CD4-positive, alpha-beta T cell treated with Interleukin-12 subunit alpha and Interleukin-12 subunit beta, for 1 hour (primary cell): Measurements from ENCODE around the gene PPM1F.
A peak's percentile ranks its signal among the peaks of the same experiment; 100 is the strongest.
"Not testable (repeated sequence)": the region's sequence is repeated elsewhere in the genome, so short reads cannot be mapped to it uniquely, and the experiment has no call there.

ENCODE experiments used
- DNase-seq: peaks from one replicate; pipeline ENCODE4 v3.0.0-alpha.2; 2020

The PPM1F gene

GRCh38 chr22:21939935-21940334 lies 12.7 kb downstream of the PPM1F start:
- not testable (repeated sequence) for DNase-seq

DNA sequence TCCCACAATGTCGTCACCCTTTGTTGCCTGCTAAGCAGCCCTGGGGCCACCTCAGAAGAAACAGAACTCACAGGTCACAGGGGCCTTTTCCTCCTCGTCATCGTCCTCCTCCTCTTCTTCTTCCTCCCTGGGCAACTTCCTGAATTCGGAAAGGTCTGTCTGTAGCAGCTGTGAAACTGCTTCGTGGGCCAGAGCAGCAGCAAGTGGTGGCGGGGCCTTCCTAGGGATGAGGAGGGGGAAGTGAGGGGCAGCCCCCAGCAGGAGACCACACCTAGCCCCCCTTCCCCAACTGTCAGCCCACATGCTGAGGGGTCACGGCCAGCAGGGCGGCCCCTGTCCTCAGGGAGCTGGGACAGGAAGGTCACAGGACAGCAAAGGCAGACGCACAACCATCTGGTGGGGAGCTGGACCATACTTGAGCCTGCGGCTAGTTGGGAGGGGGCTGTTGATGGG lies 13.2 kb downstream of the PPM1F start:
- peak; percentile 16 for DNase-seq

GRCh38 chr22:21938906-21939305 lies 13.7 kb downstream of the PPM1F start:
- no peak for DNase-seq

DNA sequence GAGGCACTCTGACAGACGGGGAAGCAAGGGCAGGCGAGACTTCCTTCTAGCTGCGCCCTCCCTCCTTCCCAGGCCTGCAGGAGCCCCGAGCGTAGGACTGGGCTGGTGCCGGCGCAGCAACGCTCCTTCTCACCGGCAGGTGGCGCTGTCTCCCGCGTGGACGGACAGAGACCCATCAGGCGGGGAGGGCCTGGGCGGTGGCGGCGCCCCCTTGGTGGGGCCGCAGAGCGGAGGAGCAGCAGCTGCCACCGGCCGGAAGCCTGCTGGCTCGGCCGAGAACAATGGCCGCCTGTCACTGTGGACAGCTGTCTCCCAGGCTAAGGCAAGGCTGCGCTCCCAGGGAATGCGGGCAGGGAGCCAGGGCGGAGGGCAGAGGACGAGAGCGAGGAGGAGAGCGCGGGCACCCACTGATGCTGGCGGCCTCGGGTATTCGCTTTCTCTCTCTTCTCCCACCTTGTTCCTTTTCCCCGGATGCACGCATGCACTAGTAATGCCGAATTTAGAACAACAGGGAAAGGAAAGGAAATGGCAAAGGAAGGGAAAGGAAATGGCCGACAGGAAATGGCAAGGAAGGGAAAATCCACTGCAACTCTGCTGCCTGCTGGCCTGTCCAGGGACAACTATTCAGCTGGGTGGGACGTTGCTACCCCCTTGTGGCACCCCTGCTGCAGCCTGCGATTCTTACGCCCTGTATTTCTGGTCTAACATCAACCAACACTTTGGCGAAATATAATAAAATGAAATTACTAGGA lies 14.4 kb downstream of the PPM1F start:
- DNase-seq, result peak; percentile 91

DNA sequence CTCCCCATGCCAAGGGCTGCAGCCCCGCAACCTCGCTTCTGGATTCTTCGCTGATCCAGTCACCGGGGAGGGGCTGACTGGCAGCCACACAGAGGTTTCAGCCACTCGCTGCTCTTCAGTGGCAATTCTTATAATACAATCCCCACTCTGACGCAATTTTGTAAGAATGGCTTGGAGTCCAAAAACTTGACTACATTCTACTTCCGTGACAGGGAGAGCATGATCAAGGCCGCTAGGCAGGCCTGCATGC lies 14.9 kb downstream of the PPM1F start:
- no peak for DNase-seq

DNA sequence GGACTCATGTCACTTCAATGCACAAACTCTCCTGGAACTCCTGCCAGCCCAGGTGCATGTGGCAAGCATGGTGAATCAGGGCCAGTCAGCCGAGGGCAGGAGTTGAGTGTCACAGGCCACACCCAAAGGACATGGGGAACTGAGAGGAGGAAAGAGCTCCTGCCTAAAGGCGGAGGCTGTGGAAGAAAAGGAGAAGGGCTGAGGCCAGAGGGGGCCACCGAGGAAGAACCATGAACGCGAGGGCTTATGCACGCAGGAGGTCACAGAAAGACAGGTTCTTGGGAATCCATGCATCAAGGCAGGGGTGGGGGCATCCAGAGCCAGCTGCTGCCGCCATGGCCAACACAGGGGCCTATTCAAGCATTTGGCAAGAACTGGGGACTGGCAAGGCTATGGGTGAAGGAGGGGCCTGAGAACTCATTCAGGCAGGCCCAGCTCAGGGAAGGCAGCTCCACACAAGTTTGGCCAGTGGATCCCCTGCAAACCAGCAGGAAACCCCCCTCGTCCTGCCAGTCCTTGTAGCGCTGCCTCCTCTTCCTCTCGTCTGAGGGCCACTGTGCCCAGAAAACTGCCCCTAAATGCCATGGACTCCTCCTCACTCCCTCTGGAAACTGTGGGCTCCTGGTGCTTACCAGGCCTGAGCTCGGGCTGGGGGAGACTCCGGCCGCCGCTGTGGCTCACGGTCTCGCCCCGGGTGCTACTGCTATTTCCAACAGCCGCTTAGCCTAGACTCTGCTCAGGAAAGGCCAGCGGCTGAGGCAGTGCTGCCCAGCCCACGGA lies 15.4 kb downstream of the PPM1F start:
- peak; percentile 21 for DNase-seq

DNA sequence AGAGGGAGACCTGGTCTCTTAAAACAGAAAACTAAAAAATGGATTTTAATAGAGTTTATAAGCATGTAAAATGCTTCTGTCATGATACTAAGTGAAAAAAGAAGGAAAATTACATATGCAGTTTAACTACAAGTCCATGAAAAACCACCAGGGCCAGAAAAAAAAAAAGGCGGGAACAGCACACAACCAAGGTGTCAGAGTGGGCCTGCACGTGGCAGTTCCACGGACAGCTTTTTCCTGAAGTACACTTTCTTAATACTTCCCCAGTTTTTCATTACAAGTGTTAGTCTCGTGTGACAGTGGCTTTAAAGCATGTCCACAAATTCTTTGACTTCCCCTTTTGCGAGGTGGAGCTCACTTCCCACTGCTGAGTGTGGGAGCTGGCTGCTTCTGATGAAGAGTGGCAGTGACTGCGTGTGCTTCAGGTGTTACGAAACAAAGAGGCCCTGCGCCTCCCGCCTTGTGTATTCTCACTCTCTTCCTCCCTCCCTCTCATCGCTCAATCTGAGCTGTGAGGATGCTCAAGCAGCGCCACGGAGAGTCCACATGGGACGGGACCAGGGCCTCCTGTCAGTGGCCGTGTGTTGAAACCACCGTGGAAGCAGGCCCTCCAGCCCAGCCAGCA lies 16.4 kb downstream of the PPM1F start:
- peak; percentile 28 for DNase-seq

DNA sequence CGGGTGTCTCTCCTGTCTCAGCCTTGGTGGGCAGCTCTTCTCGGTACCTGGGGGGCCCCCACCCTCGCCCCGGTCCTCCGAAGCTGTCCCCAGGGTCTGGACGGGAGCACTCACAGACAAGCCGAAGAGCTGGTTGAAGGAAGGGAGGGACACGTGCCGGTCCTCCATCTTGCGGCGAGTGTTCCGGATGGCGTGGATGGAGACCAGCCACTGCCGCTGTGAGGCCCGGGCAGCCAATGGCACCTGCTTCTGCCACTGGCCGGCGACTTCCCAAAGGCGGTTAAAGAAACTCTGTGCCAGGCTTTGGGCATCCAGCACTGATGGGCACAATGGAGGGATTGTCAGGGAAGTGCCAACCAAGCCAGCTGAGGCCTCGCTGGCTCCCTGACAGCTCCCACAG lies 18.7 kb downstream of the PPM1F start:
- DNase-seq, result no peak

- DNase-seq, result no peak
Observed at GRCh38 chr22:21933413-21933812, 19.2 kb downstream of the PPM1F start.

GRCh38 chr22:21932347-21932746 lies 20.3 kb downstream of the PPM1F start:
- no peak for DNase-seq

DNA sequence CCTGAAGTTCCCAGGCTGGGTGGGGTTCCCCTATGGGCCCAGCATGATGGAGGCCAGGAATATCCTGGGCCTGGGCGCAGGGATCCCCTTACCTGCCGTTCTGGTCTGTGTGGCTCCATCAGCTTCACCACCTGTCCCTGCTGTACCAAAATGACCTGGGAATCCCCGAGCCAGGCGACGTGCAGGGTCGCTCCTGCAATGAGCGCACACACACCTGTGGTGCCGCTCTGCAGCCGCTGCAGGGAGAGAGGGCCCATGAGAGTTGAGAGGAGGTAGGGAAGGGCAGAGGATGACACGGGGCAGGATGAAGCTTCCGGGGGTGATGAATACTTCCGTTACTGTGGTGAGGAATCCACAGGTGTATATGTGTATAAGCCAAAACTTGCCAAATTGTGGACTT lies 21.6 kb downstream of the PPM1F start:
- DNase-seq, result no peak

DNA sequence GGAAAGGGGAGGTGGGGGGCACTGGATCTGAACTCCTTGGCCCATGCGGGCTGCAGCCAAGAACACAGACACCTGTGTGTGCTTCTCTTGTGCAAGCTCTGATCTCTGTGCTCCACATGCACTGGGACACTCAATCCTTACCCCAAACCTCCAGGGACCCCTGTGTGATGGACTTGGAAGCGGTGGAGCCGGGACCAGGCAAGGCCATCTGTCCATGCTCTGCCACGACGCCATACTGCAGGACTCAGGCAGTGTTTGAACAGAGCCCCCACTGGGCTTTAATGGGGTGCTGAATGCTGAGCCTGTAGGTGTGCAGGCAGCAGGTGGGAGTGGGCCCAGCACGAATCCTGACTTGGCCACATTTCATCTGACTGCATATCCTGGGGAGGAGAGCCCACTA lies 23.4 kb downstream of the PPM1F start:
- no peak for DNase-seq

DNA sequence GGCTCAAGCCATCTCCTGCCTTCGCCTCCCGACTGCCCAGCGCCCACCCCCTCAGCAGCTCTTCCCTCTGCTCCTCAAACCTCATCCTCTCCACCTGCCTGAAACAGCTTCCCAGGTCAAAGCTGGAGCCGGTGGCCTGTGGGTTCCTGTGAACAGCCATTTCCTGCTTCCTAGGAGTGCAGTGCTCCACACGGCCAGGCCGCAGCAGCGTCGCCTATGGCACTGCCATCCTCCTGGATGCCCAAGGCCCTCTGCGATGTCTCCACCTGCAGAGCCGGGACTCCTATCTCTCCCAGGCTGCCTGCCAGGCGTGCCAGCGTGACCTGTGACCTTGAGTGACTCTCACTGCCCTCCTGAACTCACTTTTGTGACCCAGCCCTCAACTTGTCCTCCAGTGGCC lies 24.6 kb downstream of the PPM1F start:
- DNase-seq, result no peak

DNA sequence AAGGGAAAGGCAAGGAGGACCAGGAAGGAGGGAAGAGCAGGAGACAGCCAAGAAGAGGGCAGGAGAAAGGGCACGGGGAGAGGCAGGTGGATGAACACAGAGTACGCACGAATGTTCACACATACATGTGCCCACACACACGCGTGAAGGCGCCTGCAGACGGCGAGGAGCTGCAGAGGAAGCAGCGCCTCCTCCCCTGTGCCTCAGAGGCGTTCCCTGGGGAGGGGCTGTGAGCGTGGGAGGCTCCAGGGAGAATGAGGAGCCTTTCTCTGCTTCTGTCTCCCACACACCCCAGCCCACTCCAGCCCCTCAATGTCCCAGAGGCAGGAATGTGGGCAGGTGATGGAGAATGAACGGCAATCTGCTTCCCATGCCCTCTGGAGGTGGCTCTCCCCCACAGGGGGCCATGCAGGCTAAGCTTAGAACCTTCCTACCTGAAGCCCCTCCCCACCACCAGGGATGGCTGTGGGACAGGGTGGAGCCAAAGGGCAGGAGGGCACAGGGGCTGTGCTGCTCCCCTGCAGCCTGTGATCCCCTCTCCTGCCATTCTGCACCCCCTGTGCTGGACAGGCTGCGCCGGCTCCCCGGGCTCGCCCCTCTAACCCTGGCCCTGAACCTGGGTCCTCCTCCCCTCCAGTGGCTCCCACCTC lies 25.3 kb downstream of the PPM1F start:
- DNase-seq, result no peak

- DNase-seq, result no peak
Observed at GRCh38 chr22:21926728-21927127, 25.9 kb downstream of the PPM1F start.

DNA sequence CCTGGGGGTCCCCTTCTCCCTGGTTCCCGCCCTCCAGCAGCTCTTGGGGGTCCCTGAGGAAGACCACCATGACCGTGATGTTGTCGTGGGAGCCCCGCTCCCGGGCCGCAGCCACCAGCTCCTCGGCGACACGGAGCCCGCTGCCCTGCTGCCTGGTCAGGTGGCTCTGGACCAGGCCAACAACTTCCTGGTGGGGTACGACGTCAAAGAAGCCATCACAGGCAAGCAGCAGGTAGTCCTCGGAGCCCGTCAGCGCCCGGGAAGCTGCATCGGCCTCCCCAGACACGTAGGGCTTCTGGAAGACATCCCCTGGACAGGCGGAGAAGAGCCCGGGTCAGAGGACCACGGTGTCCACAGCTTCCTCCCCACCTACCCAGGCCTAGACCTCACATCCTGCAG lies 29.5 kb downstream of the PPM1F start:
- DNase-seq, result no peak

- no peak for DNase-seq
Observed at GRCh38 chr22:21922370-21923162, 30.1 kb downstream of the PPM1F start.

DNA sequence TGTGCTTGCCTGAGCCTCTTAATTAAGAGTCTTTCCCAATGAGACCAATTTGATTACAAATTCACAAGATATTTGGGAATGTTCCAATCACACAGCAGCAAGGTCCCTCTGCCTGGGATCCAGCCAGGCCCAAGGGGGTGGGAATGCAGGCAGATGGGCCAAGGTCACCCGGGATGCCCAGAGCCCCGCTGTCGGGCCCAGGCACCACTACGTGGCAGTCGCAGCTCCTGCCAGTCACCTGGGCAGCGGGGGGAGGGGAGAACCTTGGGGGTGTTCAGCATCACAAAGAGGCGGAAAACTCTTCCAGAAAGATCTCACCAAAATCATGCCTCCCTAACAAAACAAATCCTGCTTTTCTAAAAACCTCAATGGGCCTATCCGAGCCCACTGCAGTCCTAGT lies 30.9 kb downstream of the PPM1F start:
- no peak for DNase-seq

DNA sequence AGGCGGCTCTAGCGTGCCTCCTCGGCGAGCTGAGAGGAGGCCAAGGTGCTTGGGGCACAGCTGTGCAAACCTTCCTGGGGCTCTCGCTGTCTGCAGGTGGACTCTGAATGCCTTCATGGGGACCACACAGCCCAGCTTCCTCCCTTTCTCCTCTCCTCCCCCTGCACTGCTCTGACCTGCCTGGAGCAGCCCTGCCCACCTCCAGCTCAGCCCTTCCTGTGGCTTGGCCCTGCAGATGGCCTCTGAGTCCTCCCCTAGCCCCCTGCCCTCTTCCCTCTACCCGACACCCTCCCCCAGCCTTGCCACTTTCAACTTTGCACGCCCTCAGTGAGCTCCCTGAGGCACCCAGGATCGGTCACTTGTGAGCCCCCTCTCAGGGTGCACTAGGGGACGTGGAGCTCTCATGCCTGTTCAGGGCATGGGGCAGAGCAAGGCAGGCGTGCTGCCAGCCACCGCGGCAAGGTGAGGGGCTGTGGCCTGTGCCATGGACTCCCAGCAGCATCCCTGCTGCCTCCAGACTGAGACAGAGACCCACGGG lies 31.4 kb downstream of the PPM1F start:
- no peak for DNase-seq

DNA sequence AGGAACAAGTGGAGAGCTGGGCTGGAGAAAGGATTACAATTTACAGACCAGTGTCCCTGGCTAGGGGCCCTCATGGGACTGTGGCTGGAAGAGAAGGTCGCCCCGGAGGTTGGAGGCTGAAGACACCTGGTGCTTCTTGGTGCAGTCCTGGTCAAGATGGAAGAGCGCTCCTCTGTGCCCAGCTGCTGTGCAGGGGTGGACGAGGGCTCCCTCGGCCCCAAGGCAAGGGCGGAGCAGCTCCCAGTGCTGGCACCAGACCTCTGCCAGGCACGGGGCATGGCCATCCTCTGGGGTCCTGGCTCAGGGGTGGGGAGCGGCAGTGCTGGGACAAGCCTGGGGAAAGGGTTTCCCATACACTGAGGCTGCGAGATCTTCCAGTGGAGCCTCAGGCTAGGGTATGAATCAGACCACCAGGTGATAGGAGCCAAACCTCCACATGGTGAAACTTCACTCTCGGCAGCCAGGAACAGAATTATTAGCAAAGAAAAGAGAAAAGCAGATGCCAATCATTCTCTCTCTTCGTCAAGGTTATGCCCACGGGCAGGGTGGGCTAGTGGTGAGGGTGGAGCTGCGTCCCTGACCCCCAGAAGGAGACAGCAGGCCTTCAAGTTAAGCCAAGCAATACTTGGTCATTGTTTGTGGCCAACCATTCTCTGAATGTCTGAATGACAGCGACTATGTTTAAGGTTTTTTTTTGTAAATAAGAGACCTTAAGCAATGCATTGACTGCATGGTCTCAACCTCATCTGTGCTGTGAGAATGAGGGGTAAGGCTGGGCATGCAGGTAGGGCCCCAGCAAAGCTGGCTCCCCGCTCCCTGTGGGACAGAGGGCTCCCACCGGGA lies 32.1 kb downstream of the PPM1F start:
- no peak for DNase-seq

GRCh38 chr22:21919526-21920307 lies 32.9 kb downstream of the PPM1F start:
- no peak for DNase-seq
